ENCODE measurements around the gene NTNG1. TPM values are rescaled to one million over a fixed set of nuclear protein-coding genes. Genes with fewer than 3 reads are reported as not detected.
"Not testable (repeated sequence)": the region's sequence is repeated elsewhere in the genome, so short reads cannot be mapped to it uniquely, and the experiment has no call there.

NTNG1 gene
- total and polyA plus RNA-seq, 12 donors, result 0.13 to 4.6 (median 2.8) TPM; not detected in 2

DNA sequence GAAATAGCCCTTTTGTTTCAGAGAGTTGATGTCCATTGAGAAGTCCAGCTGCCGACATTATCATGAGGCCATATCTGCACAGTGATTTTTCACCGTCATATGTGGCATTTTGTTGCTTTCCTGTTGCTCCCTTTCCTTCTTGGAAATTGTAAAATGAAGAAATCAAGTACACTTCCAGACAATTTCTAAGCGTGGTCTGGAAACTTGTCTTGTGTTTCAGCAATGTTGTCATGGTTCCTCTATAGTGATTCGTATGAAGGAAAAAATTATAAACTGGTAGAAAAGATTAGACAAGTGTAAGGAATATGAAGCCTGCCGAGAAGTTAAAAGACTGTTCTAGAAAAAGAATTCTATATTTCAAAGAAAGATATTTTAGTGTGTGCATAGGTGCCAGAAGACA is 17.7 kb downstream of the NTNG1 start:
- intact Hi-C loops (cut with DNase I), result no loop called here
- 53 to 73% (median 64%) methylated on average over 5 of the region's 5 CpGs for WGBS, 4 donors
- H3K27ac ChIP-seq, result no peak overlapping the region
- no peaks in the 10 kb centered on the region for H3K27me3 ChIP-seq
- no peak for TF ChIP-seq POLR2A (IDR thresholded peaks at IDR 0.05)
- H3K4me1 ChIP-seq (replicated peaks in 1 of 2), result no peaks in the 10 kb centered on the region
- no peak overlapping the region for H3K4me3 ChIP-seq
- no peak for DNase-seq
- no peaks in the 10 kb centered on the region for H3K9me3 ChIP-seq (replicated peaks in 1 of 3)
- H3K36me3 ChIP-seq (replicated peaks in 1 of 2), result no peaks in the 10 kb centered on the region

DNA sequence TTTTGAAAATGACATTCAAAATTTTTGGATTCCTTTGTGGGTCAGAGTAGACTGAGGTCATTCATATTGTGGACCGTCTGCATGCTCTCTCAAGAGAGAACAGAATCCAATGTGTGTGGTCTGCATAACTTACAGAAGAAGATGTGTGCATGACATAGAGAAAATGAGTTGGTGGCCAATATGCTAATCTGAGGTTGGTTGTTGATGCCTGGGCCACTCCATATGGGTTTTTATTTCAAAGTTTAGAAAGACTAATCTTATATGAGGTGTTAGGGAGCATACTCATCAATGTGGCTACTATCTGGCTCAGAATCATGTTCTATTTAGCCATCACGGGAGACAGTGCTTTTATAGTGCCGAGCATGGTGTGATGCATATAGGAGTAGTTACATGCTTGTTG is 18.2 kb downstream of the NTNG1 start:
- no peak for TF ChIP-seq POLR2A (IDR thresholded peaks at IDR 0.05)
- TF ChIP-seq, protein P1, sequence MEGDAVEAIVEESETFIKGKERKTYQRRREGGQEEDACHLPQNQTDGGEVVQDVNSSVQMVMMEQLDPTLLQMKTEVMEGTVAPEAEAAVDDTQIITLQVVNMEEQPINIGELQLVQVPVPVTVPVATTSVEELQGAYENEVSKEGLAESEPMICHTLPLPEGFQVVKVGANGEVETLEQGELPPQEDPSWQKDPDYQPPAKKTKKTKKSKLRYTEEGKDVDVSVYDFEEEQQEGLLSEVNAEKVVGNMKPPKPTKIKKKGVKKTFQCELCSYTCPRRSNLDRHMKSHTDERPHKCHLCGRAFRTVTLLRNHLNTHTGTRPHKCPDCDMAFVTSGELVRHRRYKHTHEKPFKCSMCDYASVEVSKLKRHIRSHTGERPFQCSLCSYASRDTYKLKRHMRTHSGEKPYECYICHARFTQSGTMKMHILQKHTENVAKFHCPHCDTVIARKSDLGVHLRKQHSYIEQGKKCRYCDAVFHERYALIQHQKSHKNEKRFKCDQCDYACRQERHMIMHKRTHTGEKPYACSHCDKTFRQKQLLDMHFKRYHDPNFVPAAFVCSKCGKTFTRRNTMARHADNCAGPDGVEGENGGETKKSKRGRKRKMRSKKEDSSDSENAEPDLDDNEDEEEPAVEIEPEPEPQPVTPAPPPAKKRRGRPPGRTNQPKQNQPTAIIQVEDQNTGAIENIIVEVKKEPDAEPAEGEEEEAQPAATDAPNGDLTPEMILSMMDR (IDR thresholded peaks at IDR 0.05), result no peak
- H3K9me3 ChIP-seq (replicated peaks in 1 of 3), result no peaks in the 10 kb centered on the region
- DNase-seq, result no peak
- H3K4me1 ChIP-seq (replicated peaks in 1 of 2), result no peaks in the 10 kb centered on the region
- intact Hi-C loops (cut with DNase I), result no loop called here
- H3K36me3 ChIP-seq (replicated peaks in 1 of 2), result no peaks in the 10 kb centered on the region
- no peaks in the 10 kb centered on the region for H3K27me3 ChIP-seq
- H3K4me3 ChIP-seq, result no peak overlapping the region
- no peak overlapping the region for H3K27ac ChIP-seq
- WGBS, 4 donors, result 45 to 71% (median 65%) methylated on average over 3 of the region's 3 CpGs

DNA sequence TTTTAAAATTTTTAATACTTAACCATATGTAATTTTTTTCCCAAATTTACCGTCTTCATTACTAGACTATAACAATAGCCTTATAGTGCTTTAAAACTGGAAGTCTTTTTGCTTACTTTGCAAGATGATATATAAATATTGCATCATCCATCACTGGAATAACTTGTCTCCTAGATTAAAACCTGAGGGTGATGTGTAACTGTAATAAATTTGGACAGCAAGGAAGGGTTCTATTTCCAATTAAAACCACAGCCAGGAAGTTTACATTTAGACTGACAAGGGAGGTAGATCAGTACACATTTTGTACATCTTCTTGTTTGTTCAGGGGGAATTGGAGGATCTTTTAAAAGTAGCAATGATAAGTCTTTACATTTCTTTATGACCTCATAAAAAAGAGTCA is 21.9 kb downstream of the NTNG1 start:
- WGBS, 4 donors, result 71 to 94% (median 82%) methylated on average over 1 of the region's 1 CpG
- Histone ChIP-seq H3K4me1 (replicated peaks in 1 of 2) (no peaks in the 10 kb centered on the region), H3K27ac (no peak overlapping the region), H3K27me3 (no peaks in the 10 kb centered on the region), H3K36me3 (replicated peaks in 1 of 2) (no peaks in the 10 kb centered on the region), H3K9me3 (replicated peaks in 1 of 3) (no peaks in the 10 kb centered on the region), H3K4me3 (no peak overlapping the region)
- intact Hi-C loops (cut with DNase I), result no loop called here
- no peak for DNase-seq
- TF ChIP-seq, protein P1 (IDR thresholded peaks at IDR 0.05), result no peak
- TF ChIP-seq POLR2A (IDR thresholded peaks at IDR 0.05), result no peak

DNA sequence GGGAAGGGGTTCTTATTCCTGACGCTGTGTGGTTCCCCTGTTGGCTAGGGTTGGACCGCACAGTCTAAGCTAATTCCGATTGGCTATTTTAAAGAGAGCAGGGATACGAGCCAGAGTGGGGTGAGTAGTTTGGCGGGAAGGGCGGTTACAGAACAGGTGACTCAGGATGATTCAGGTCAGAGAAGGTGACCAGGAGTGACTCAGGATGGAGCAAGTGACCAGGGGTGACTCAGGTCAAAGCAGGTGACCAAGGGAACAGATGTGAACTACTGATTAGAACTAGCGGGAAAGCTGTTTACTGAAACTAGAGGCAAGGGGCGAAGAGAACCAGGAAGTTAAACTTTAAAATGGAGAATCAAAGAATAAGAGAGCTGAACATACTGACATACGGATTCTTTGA is 24.1 kb downstream of the NTNG1 start:
- H3K9me3 ChIP-seq (replicated peaks in 1 of 3); H3K4me1 ChIP-seq (replicated peaks in 1 of 2); H3K36me3 ChIP-seq (replicated peaks in 1 of 2); intact Hi-C loops (cut with DNase I); H3K27me3 ChIP-seq; DNase-seq; H3K27ac ChIP-seq; H3K4me3 ChIP-seq: not testable (repeated sequence)
- WGBS, 4 donors, result 79 to 87% (median 81%) methylated on average over 9 of the region's 9 CpGs

DNA sequence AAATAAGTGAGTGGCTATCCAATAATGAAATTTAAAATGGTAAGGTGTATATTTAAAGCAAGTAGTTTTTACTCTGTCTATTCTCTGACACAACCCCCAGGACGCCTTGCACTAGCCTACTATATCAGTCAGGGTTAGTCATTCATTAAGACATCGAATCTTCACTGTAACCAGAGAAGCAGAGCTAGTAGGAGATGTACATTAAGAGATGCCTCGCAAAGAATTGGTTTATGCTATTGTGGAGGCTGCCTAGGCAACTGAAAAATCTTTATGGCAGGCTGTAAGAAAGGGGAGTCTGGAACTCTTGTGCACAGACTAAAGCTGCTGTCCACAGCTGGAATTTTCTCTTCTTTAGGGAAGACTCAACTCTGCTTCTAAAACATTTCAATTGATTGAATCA is 28.8 kb downstream of the NTNG1 start:
- 64 to 85% (median 80%) methylated on average over 3 of the region's 3 CpGs for WGBS, 4 donors
- Histone ChIP-seq H3K36me3 (replicated peaks in 1 of 2) (no peaks in the 10 kb centered on the region), H3K27ac (no peak overlapping the region), H3K4me1 (replicated peaks in 1 of 2) (no peaks in the 10 kb centered on the region), H3K4me3 (no peak overlapping the region), H3K27me3 (no peaks in the 10 kb centered on the region), H3K9me3 (replicated peaks in 1 of 3) (no peaks in the 10 kb centered on the region)
- no peak for TF ChIP-seq POLR2A (IDR thresholded peaks at IDR 0.05)
- TF ChIP-seq, protein P1 (IDR thresholded peaks at IDR 0.05), result no peak
- DNase-seq, result no peak
- intact Hi-C loops (cut with DNase I), result no loop called here
